PFSK-1 (cell line): Measurements from ENCODE around the gene AGTR1.

Experiments
- FOXP2 ChIP-seq: optimal IDR thresholded peaks from 2 replicates; pipeline ENCODE3; 2011; ENCODE audit warnings: borderline replicate concordance, control low read depth, inconsistent platforms; ENCODE audit not compliant: insufficient read depth; ENCODE audit errors: extremely low read length, extremely low read depth
- POLR2AphosphoS5 ChIP-seq: IDR thresholded peaks from 2 replicates; pipeline ENCODE4 v1.6.1; 2012; ENCODE audit warnings: low read depth, mild to moderate bottlenecking, control low read depth, low read length, moderate library complexity
- REST ChIP-seq, 2 experiments: IDR thresholded peaks; 2 replicates each; pipeline versions ENCODE4 v1.6.1 to v1.8.0; 2011 to 2012; ENCODE audit warnings: low read depth in 2 of 2, low read length in 2 of 2, control low read depth in 1 of 2, inconsistent platforms in 1 of 2, mild to moderate bottlenecking in 1 of 2, moderate library complexity in 1 of 2; ENCODE audit not compliant: insufficient read depth in 1 of 2
- SIN3A ChIP-seq: IDR thresholded peaks from 2 replicates; pipeline ENCODE4 v1.6.1; 2012; ENCODE audit warnings: mild to moderate bottlenecking, low read length, moderate library complexity, borderline replicate concordance; ENCODE audit not compliant: insufficient read depth
- TAF1 ChIP-seq: IDR thresholded peaks from 2 replicates; pipeline ENCODE4 v1.6.1; 2012; ENCODE audit warnings: low read length, control low read depth, borderline replicate concordance; ENCODE audit not compliant: insufficient read depth

- TF ChIP-seq TAF1 (no peak), REST (IDR thresholded peaks at IDR 0.05; ENCODE audit: insufficient read depth in 1 of 2, low read depth in 2 of 2, low read length in 2 of 2) (no peak), POLR2AphosphoS5 (no peak), FOXP2 (no peak), SIN3A (no peak)
Measured at GRCh38 chr3:148748283-148748682, 50.6 kb downstream of the AGTR1 start.
